ENCODE data around the gene S1PR5.

GRCh38 chr19:10543059-10543419, 25.8 kb upstream of the S1PR5 start:
- TF ChIP-seq, protein P1, sequence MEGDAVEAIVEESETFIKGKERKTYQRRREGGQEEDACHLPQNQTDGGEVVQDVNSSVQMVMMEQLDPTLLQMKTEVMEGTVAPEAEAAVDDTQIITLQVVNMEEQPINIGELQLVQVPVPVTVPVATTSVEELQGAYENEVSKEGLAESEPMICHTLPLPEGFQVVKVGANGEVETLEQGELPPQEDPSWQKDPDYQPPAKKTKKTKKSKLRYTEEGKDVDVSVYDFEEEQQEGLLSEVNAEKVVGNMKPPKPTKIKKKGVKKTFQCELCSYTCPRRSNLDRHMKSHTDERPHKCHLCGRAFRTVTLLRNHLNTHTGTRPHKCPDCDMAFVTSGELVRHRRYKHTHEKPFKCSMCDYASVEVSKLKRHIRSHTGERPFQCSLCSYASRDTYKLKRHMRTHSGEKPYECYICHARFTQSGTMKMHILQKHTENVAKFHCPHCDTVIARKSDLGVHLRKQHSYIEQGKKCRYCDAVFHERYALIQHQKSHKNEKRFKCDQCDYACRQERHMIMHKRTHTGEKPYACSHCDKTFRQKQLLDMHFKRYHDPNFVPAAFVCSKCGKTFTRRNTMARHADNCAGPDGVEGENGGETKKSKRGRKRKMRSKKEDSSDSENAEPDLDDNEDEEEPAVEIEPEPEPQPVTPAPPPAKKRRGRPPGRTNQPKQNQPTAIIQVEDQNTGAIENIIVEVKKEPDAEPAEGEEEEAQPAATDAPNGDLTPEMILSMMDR (conservative IDR thresholded peaks at IDR 0.05; ENCODE audit: low read depth, low read length): no peak
- no peak for TF ChIP-seq EZH2 (IDR thresholded peaks at IDR 0.05; ENCODE audit: borderline replicate concordance, low read depth, low read length, poor library complexity, severe bottlenecking)

Measured in A673 (cell line).